Neural progenitor cell (in vitro differentiated cells): ENCODE results near the gene MAN2C1.

Source experiments
- CTCF ChIP-seq: fragments of 200-600 bp; sonication (generic); IDR thresholded peaks from 2 replicates; pipeline ENCODE4 v1.5.1; 2017; ENCODE audit warnings: antibody characterized with exemption, mild to moderate bottlenecking
- EZH2 ChIP-seq: fragments of 200-600 bp; sonication (generic); IDR thresholded peaks from 2 replicates; pipeline ENCODE4 v1.6.1; 2017; ENCODE audit warnings: antibody characterized with exemption, mild to moderate bottlenecking, moderate library complexity
- EZH2phosphoT487 ChIP-seq: fragments of 200-600 bp; sonication (generic); IDR thresholded peaks from 2 replicates; pipeline ENCODE4 v1.6.1; 2017; ENCODE audit warnings: antibody characterized with exemption

GRCh38 chr15:75356006-75356405 lies 12.4 kb downstream of the MAN2C1 start:
- no peak for TF ChIP-seq CTCF
- TF ChIP-seq EZH2phosphoT487 = no peak
- no peak for TF ChIP-seq EZH2
